Adipocyte (in vitro differentiated cells): ENCODE measurements around the gene MEGF6.

ENCODE experiments used
- DNase-seq: peaks from one replicate; pipeline ENCODE4 v3.0.0-alpha.2; 2015; ENCODE audit warnings: low read depth
- H3K27me3 ChIP-seq: replicated peaks from 2 replicates; pipeline ENCODE4 v1.7.0; 2013; ENCODE audit warnings: mild to moderate bottlenecking, low read length, moderate library complexity; ENCODE audit not compliant: control insufficient read depth, insufficient read depth
- H3K36me3 ChIP-seq: 2 replicates; pipeline ENCODE4 v1.7.0; 2013; ENCODE audit warnings: low read length, mild to moderate bottlenecking, moderate library complexity; ENCODE audit not compliant: control insufficient read depth, insufficient read depth, severe bottlenecking
- H3K4me1 ChIP-seq: 2 replicates; pipeline ENCODE4 v1.7.0; 2013; ENCODE audit warnings: mild to moderate bottlenecking, low read length, moderate library complexity; ENCODE audit not compliant: control insufficient read depth, insufficient read depth
- H3K4me3 ChIP-seq: 2 replicates; pipeline ENCODE4 v1.7.0; 2013; ENCODE audit warnings: mild to moderate bottlenecking, low read length, moderate library complexity
- H3K9ac ChIP-seq: 2 replicates; pipeline ENCODE4 v1.7.0; 2013; ENCODE audit warnings: mild to moderate bottlenecking, low read length, moderate library complexity
- H3K9me3 ChIP-seq: 2 replicates; pipeline ENCODE4 v1.7.0; 2013; ENCODE audit warnings: mild to moderate bottlenecking, low read length, moderate library complexity; ENCODE audit not compliant: control insufficient read depth

The MEGF6 gene

GRCh38 chr1:3563610-3564009, 47.7 kb downstream of the MEGF6 start:
- H3K9ac ChIP-seq: no peak overlapping the region
- H3K27me3 ChIP-seq: peaks cover 23% of the 10 kb centered on the region
- H3K9me3 ChIP-seq: peaks cover under 1% of the 10 kb centered on the region
- DNase-seq: no peak
- H3K4me3 ChIP-seq: no peak overlapping the region
- no peaks in the 10 kb centered on the region for H3K4me1 ChIP-seq
- no peaks in the 10 kb centered on the region for H3K36me3 ChIP-seq

DNA sequence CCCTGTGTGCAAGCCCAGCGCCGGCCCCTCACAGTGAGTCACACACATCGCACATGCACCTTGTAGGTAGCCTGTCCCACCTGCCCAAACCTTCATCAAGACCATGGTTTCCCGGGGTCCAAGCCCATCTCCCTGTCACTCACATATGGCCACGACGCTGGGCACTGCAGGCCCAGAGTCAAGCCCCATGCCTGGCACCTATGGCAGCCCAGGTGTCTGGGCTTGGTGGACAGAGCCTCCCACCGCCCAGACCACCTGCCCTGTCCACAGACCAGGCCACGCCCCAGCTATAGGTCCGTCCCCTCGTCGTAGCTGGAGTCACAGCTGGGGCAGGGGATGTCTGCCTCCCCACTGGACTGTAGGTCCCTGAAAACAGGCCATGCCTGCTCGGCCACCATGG, 48.2 kb downstream of the MEGF6 start:
- Histone ChIP-seq H3K36me3 (no peaks in the 10 kb centered on the region), H3K4me1 (no peaks in the 10 kb centered on the region), H3K9ac (no peak overlapping the region), H3K27me3 (peaks cover 22% of the 10 kb centered on the region), H3K9me3 (peaks cover 5% of the 10 kb centered on the region), H3K4me3 (no peak overlapping the region)
- DNase-seq: no peak

DNA sequence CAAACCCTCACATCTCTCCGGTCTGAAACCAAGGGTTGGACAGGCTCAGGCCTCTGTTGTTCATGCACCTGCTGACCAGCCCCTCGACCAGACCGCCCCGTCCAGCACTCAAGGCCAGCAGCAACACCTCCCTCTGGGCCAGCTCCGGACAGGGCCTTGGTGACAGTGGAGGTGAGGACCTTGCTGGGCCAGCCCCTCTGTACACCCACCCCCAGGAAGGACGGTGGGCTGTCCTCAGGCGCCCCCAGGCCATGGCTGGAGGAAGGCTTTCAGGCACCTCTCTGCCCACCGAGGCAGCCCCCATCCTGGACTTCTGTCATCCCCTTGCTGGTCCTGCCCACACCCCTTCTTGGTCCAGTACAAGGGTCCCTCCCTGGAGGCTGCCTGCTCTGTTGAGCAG, 48.6 kb downstream of the MEGF6 start:
- H3K9ac ChIP-seq: no peak overlapping the region
- no peaks in the 10 kb centered on the region for H3K36me3 ChIP-seq
- H3K4me1 ChIP-seq: no peaks in the 10 kb centered on the region
- H3K4me3 ChIP-seq: no peak overlapping the region
- DNase-seq: no peak
- peaks cover 6% of the 10 kb centered on the region for H3K9me3 ChIP-seq
- peaks cover 22% of the 10 kb centered on the region for H3K27me3 ChIP-seq

- Histone ChIP-seq H3K9me3 (peaks cover 6% of the 10 kb centered on the region), H3K4me3 (no peak overlapping the region), H3K36me3 (no peaks in the 10 kb centered on the region), H3K4me1 (no peaks in the 10 kb centered on the region), H3K9ac (no peak overlapping the region), H3K27me3 (peaks cover 28% of the 10 kb centered on the region)
- no peak for DNase-seq
Observed at GRCh38 chr1:3561702-3562101, 49.6 kb downstream of the MEGF6 start.

DNA sequence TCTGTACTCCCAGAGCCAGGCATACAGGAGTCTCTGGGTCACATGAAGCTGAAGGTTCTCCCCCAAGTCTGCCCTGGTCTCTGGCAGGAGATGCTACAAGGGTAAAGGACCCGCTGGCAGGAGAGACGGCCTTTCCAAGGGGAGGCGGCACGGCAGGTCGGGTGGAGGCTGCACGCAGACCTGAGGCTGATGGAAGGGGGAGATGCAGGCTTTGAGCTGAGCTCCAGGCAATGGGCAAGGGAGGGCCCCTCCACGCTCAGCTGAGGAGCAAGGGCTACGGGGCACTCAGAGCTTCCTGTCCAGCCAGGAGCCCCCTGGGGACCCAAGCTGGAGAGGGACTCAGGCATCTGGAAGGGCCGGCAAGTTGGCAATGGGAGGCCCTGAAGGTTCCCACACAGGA, 50.3 kb downstream of the MEGF6 start:
- no peak for DNase-seq
- no peak overlapping the region for H3K4me3 ChIP-seq
- no peaks in the 10 kb centered on the region for H3K36me3 ChIP-seq
- H3K4me1 ChIP-seq: no peaks in the 10 kb centered on the region
- no peak overlapping the region for H3K9ac ChIP-seq
- H3K27me3 ChIP-seq: peaks cover 26% of the 10 kb centered on the region
- peaks cover 6% of the 10 kb centered on the region for H3K9me3 ChIP-seq

DNA sequence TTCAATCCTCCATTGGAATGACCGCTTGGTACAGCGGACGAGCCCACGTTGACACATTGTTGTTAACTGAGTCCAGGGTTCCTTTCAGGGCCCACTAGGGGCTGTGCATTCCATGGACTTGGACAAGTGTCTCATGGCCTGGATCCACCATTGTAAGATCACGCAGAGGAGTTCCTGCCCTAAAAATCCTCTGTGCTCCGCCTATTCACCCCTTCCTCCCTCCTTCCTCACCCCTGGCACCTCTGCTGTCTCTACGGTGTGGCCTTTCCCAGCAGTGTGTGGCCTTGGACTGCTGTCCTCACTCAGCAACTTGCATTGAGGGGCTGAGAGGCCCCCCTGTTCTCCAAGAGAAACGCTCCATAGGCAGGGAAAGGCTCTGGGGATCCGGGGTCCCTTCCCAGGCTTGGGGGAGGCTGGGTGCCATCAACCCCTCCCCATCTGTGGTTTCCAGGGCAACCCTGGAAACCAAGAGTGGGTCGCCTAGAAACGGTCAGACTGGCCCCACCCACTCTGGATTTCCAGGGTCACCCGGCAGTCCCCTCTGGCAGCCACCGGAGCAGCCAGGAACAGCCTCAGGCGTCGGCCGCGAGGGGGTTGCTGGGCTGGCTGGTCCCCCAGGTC, 50.9 kb downstream of the MEGF6 start:
- peaks cover 6% of the 10 kb centered on the region for H3K9me3 ChIP-seq
- H3K4me1 ChIP-seq: no peaks in the 10 kb centered on the region
- H3K4me3 ChIP-seq: no peak overlapping the region
- H3K9ac ChIP-seq: no peak overlapping the region
- peaks cover 24% of the 10 kb centered on the region for H3K27me3 ChIP-seq
- DNase-seq: no peak
- H3K36me3 ChIP-seq: no peaks in the 10 kb centered on the region

DNA sequence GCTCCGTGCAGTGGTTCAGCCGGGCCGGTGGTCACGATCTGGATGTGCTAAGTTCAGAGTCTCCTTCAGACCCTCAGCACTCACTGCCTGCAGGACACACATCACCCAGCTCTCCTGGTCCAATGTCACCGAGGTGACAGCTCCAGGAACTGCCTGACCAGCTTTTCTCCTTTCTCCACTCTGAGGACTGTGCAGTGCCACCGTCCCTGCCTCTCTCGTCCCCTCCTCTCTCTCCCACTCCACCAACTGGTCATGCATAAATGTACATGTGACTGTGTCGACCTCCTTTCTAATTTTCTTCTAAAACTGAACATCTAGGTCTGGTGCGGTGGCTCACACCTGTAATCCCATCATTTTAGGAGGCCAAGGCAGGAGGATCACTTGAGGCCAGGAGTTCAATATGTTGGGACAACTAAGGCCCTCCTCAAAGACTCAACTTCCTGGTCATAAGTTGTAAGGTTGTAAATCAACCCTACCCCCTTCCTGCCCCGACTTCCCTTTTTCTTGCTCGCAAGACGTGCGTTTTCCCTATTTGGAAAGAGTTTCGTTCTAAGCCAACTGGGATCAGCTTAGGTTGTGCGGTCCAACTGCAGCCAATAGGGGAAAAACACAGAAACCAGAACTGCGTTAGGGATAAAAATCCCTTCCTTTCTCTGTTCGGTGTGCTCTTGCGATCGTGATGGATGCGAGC, 53.1 kb downstream of the MEGF6 start:
- H3K9ac ChIP-seq: no peak overlapping the region
- DNase-seq: no peak
- H3K9me3 ChIP-seq: peaks cover 6% of the 10 kb centered on the region
- H3K36me3 ChIP-seq: no peaks in the 10 kb centered on the region
- peaks cover 5% of the 10 kb centered on the region for H3K4me1 ChIP-seq
- H3K4me3 ChIP-seq: no peak overlapping the region
- H3K27me3 ChIP-seq: peaks cover 15% of the 10 kb centered on the region

GRCh38 chr1:3557366-3557765, 53.9 kb downstream of the MEGF6 start:
- no peak for DNase-seq
- H3K36me3 ChIP-seq: no peaks in the 10 kb centered on the region
- H3K4me3 ChIP-seq: no peak overlapping the region
- peaks cover 7% of the 10 kb centered on the region for H3K4me1 ChIP-seq
- no peak overlapping the region for H3K9ac ChIP-seq
- H3K27me3 ChIP-seq: peaks cover 15% of the 10 kb centered on the region
- peaks cover 6% of the 10 kb centered on the region for H3K9me3 ChIP-seq

DNA sequence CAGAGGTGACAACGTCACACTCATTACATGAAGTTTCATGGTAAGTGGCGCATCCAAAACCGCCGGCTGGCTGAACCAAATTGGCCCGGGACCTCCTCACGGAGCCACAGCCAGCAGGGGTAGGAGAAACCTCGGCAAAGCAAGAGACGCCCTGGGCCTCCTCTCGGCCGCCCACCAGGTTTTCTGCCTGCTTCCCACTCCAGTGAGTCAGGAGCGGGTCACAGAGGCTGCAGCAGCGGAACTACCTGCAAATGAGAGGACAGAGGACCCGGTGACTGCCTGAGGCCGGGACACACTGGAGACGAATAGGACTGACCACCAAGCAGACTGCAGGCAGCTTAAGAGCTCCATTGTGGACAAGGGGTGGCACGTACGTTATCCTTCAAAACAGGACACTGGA, 55.0 kb downstream of the MEGF6 start:
- DNase-seq: no peak
- H3K9me3 ChIP-seq: peaks cover 6% of the 10 kb centered on the region
- no peak overlapping the region for H3K9ac ChIP-seq
- H3K36me3 ChIP-seq: no peaks in the 10 kb centered on the region
- peaks cover 7% of the 10 kb centered on the region for H3K4me1 ChIP-seq
- H3K27me3 ChIP-seq: peaks cover 15% of the 10 kb centered on the region
- H3K4me3 ChIP-seq: no peak overlapping the region

GRCh38 chr1:3555131-3555920, 56.0 kb downstream of the MEGF6 start:
- no peak for DNase-seq
- H3K9me3 ChIP-seq: peaks cover 6% of the 10 kb centered on the region
- H3K36me3 ChIP-seq: no peaks in the 10 kb centered on the region
- H3K9ac ChIP-seq: no peak overlapping the region
- peaks cover 19% of the 10 kb centered on the region for H3K27me3 ChIP-seq
- H3K4me3 ChIP-seq: no peak overlapping the region
- H3K4me1 ChIP-seq: peaks cover 7% of the 10 kb centered on the region

GRCh38 chr1:3553940-3554223, 57.4 kb downstream of the MEGF6 start:
- Histone ChIP-seq H3K4me1 (peaks cover 7% of the 10 kb centered on the region), H3K27me3 (peaks cover 19% of the 10 kb centered on the region)

More at GRCh38 chr1:3553940-3554223, 57.4 kb downstream of the MEGF6 start:
- Histone ChIP-seq H3K4me3 (no peak overlapping the region), H3K9ac (no peak overlapping the region), H3K9me3 (peaks cover 6% of the 10 kb centered on the region), H3K36me3 (no peaks in the 10 kb centered on the region)
- no peak for DNase-seq
